A549 (cell line): ENCODE measurements around the gene RSAD1. TPM values are rescaled to one million over a fixed set of nuclear protein-coding genes. Genes with fewer than 3 reads are reported as not detected.

Experiments
- CEBPB ChIP-seq, 2 experiments: fragments of >200 bp in 1 of 2; sonication (Bioruptor Twin) in 1 of 2; formaldehyde crosslinking in 1 of 2; IDR thresholded peaks; 2 replicates each; pipeline ENCODE4 v1.6.1; 2012 to 2016
- EHF ChIP-seq: fragments of 250-450 bp; sonication (Bioruptor Pico); IDR thresholded peaks from 2 replicates; pipeline ENCODE4 v1.5.0; 2020; ENCODE audit warnings: mild to moderate bottlenecking
- ESRRA ChIP-seq: fragments of 150-350 bp; IDR thresholded peaks from 2 replicates; pipeline ENCODE4 v1.6.1; 2014; ENCODE audit warnings: mild to moderate bottlenecking, low read length, borderline replicate concordance
- FOSB ChIP-seq: fragments of 250-450 bp; sonication (Bioruptor Pico); IDR thresholded peaks from 2 replicates; pipeline ENCODE4 v1.5.0; 2020; ENCODE audit warnings: mild to moderate bottlenecking, moderate library complexity
- FOSL2 ChIP-seq, 2 experiments: fragments of 450-650 bp in 1 of 2; fragments of >200 bp in 1 of 2; sonication (Bioruptor Twin) in 1 of 2; formaldehyde crosslinking; IDR thresholded peaks; 2 replicates each; pipeline versions ENCODE4 v1.5.0 to v1.6.1; 2016 to 2020; ENCODE audit warnings: mild to moderate bottlenecking in 1 of 2, moderate library complexity in 1 of 2
- GATA3 ChIP-seq: IDR thresholded peaks from 2 replicates; pipeline ENCODE4 v1.6.1; 2012; ENCODE audit warnings: borderline replicate concordance
- HOXA7 ChIP-seq: fragments of 250-450 bp; sonication (Bioruptor Pico); IDR thresholded peaks from 2 replicates; pipeline ENCODE4 v1.5.0; 2020; ENCODE audit warnings: mild to moderate bottlenecking, moderate library complexity
- HOXB13 ChIP-seq: fragments of 250-450 bp; sonication (Bioruptor Pico); IDR thresholded peaks from 2 replicates; pipeline ENCODE4 v1.5.0; 2020; ENCODE audit warnings: low read depth, mild to moderate bottlenecking, moderate library complexity
- JUNB ChIP-seq: fragments of >200 bp; sonication (Bioruptor Twin); formaldehyde crosslinking; IDR thresholded peaks from 2 replicates; pipeline ENCODE4 v1.6.1; 2016
- KDM1A ChIP-seq: fragments of 200-600 bp; sonication (generic); IDR thresholded peaks from 2 replicates; pipeline ENCODE4 v1.6.1; 2016; ENCODE audit warnings: low read depth, mild to moderate bottlenecking
- MAZ ChIP-seq: fragments of 150-350 bp; IDR thresholded peaks from 2 replicates; pipeline ENCODE4 v1.6.1; 2014; ENCODE audit warnings: antibody characterized with exemption, low read depth, low read length, borderline replicate concordance
- NPAS2 ChIP-seq: fragments of 250-450 bp; sonication (Bioruptor Pico); IDR thresholded peaks from 2 replicates; pipeline ENCODE4 v1.8.0; 2022; ENCODE audit warnings: mild to moderate bottlenecking, moderate library complexity, borderline replicate concordance
- NR3C1 ChIP-seq: fragments of >200 bp; sonication (Bioruptor Twin); formaldehyde crosslinking; IDR thresholded peaks from 3 replicates; pipeline ENCODE4 v1.6.1; 2017
- POLR2AphosphoS2 ChIP-seq: conservative IDR thresholded peaks from 2 replicates; pipeline ENCODE4 v1.6.1; 2012; ENCODE audit warnings: low read length, improper control_type of control experiment, inconsistent platforms
- RAD21 ChIP-seq, 2 experiments: fragments of >200 bp in 1 of 2; sonication (Bioruptor Twin) in 1 of 2; formaldehyde crosslinking in 1 of 2; IDR thresholded peaks in 1 of 2; conservative IDR thresholded peaks in 1 of 2; 2 replicates in 1 of 2; 3 replicates in 1 of 2; pipeline ENCODE4 v1.6.1; 2012 to 2018; ENCODE audit warnings: inconsistent platforms in 1 of 2
- RFX5 ChIP-seq: fragments of 450-650 bp; IDR thresholded peaks from 2 replicates; pipeline ENCODE4 v1.7.1; 2014; ENCODE audit warnings: antibody characterized with exemption, mild to moderate bottlenecking, moderate library complexity
- ZFP36 ChIP-seq: fragments of 450-650 bp; IDR thresholded peaks from 2 replicates; pipeline ENCODE4 v1.6.1; 2014; ENCODE audit warnings: borderline replicate concordance; ENCODE audit not compliant: partially characterized antibody
- ZSCAN20 ChIP-seq: fragments of 250-450 bp; sonication (Bioruptor Pico); IDR thresholded peaks from 2 replicates; pipeline ENCODE4 v1.8.0; 2022; ENCODE audit warnings: mild to moderate bottlenecking, moderate library complexity
- polyA plus RNA-seq, 4 experiments: library from polyadenylated mRNA; depleted of rRNA in 3 of 4; stranded (reverse); fragments of >200 nt; fragmentation: RNase III in 1 of 4; extraction: RNeasy Plus Mini Kit Qiagen cat#74134 plus additional on column Dnase treatment in 1 of 4; gene quantifications; 2 replicates in 3 of 4; 3 replicates in 1 of 4; pipeline ENCODE4 v1.2.3, GENCODE V29; 2011 to 2017
- TF ChIP-seq, protein P1 (sequence below): IDR thresholded peaks from 2 replicates; pipeline ENCODE4 v1.6.1; 2012; ENCODE audit warnings: low read depth, borderline replicate concordance
- TF ChIP-seq, protein P2 (sequence below): IDR thresholded peaks from 2 replicates; pipeline ENCODE4 v1.6.1; 2012
- TF ChIP-seq, protein P3 (sequence below): fragments of >200 bp; sonication (Bioruptor Twin); formaldehyde crosslinking; IDR thresholded peaks from 3 replicates; pipeline ENCODE4 v1.5.1; 2016
- TF ChIP-seq, protein P4 (sequence below): fragments of 200-600 bp; sonication (generic); IDR thresholded peaks from 2 replicates; pipeline ENCODE4 v1.6.1; 2016; ENCODE audit warnings: antibody characterized with exemption, mild to moderate bottlenecking, moderate library complexity
- TF ChIP-seq, protein P5 (sequence below): fragments of >200 bp; sonication (Bioruptor Twin); formaldehyde crosslinking; IDR thresholded peaks from 2 replicates; pipeline ENCODE4 v1.6.1; 2016

The RSAD1 gene
- polyA plus RNA-seq, 2 of the 4 experiments (the other 2 are of a cell fraction) = 38.2 to 42.0 TPM

DNA sequence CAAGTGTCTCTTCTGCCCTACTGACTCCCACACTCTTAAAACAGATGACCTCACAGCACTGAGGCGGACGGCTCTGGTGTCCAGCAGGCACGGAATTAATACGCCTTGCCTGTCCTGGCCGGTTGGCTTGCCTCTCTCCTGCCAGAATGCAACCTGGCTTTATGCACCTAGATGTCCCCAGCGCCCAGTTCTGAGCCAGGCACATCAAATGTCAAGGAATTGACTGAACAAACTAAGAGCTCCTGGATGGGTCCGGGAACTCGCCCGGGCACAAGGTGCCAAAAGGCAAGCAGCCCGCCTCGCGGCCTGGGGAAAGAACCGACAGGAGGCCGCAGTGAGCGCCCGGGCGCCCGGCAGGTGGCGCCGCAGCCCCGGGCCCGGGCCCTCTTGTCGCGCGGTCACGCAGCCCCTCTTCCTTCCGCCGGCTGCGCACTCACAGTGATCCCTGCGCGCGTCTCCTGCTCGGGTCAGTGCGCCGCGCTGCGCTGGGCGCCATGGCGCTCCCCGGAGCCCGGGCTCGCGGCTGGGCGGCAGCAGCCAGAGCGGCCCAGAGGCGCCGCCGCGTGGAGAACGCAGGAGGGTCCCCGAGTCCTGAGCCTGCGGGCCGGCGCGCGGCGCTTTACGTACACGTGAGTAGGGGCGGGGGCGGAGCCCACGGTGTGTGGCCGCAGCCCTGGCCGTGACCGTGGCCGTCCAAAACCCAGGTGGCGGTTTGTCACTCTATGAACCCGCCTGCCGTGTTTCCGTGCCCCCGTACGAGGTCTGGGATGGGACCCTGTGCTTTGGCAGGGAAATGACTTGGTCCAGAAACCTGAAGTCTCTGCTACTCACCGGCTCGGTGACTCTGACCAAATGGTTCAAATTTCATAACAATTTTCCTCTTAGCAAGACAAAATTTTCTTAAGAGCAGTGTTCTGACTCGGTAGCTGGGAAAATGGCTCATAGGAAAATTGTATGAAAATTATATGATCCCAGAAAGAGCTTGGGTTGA, at the start of gene RSAD1 (continued):
- peak; percentile 41 to 78 for TF ChIP-seq RAD21 (conservative IDR thresholded peaks at IDR 0.05 in 1 of 2, IDR thresholded peaks at IDR 0.05 in 1 of 2)
- no peak for TF ChIP-seq EHF (CRISPR knock-in tag)
- TF ChIP-seq KDM1A = no peak
- no peak for TF ChIP-seq JUNB
- no peak for TF ChIP-seq FOSL2 (IDR thresholded peaks at IDR 0.05)
- TF ChIP-seq FOSL2 (CRISPR knock-in tag; IDR thresholded peaks at IDR 0.05) = peak; percentile 23
- TF ChIP-seq RFX5 = peak; percentile 20; the same call in 1 of the 2 replicates
- TF ChIP-seq, protein P1, sequence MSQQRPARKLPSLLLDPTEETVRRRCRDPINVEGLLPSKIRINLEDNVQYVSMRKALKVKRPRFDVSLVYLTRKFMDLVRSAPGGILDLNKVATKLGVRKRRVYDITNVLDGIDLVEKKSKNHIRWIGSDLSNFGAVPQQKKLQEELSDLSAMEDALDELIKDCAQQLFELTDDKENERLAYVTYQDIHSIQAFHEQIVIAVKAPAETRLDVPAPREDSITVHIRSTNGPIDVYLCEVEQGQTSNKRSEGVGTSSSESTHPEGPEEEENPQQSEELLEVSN = peak; percentile 71; the same call in 1 of the 2 replicates
- TF ChIP-seq FOSB (CRISPR knock-in tag) = no peak
- TF ChIP-seq, protein P2, sequence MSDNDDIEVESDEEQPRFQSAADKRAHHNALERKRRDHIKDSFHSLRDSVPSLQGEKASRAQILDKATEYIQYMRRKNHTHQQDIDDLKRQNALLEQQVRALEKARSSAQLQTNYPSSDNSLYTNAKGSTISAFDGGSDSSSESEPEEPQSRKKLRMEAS = peak; percentile 93
- no peak for TF ChIP-seq HOXA7 (CRISPR knock-in tag)
- TF ChIP-seq ZSCAN20 (CRISPR knock-in tag) = no peak
- TF ChIP-seq, protein P3, sequence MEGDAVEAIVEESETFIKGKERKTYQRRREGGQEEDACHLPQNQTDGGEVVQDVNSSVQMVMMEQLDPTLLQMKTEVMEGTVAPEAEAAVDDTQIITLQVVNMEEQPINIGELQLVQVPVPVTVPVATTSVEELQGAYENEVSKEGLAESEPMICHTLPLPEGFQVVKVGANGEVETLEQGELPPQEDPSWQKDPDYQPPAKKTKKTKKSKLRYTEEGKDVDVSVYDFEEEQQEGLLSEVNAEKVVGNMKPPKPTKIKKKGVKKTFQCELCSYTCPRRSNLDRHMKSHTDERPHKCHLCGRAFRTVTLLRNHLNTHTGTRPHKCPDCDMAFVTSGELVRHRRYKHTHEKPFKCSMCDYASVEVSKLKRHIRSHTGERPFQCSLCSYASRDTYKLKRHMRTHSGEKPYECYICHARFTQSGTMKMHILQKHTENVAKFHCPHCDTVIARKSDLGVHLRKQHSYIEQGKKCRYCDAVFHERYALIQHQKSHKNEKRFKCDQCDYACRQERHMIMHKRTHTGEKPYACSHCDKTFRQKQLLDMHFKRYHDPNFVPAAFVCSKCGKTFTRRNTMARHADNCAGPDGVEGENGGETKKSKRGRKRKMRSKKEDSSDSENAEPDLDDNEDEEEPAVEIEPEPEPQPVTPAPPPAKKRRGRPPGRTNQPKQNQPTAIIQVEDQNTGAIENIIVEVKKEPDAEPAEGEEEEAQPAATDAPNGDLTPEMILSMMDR = peak; percentile 100
- TF ChIP-seq ESRRA = no peak
- no peak for TF ChIP-seq MAZ
- TF ChIP-seq, protein P4, sequence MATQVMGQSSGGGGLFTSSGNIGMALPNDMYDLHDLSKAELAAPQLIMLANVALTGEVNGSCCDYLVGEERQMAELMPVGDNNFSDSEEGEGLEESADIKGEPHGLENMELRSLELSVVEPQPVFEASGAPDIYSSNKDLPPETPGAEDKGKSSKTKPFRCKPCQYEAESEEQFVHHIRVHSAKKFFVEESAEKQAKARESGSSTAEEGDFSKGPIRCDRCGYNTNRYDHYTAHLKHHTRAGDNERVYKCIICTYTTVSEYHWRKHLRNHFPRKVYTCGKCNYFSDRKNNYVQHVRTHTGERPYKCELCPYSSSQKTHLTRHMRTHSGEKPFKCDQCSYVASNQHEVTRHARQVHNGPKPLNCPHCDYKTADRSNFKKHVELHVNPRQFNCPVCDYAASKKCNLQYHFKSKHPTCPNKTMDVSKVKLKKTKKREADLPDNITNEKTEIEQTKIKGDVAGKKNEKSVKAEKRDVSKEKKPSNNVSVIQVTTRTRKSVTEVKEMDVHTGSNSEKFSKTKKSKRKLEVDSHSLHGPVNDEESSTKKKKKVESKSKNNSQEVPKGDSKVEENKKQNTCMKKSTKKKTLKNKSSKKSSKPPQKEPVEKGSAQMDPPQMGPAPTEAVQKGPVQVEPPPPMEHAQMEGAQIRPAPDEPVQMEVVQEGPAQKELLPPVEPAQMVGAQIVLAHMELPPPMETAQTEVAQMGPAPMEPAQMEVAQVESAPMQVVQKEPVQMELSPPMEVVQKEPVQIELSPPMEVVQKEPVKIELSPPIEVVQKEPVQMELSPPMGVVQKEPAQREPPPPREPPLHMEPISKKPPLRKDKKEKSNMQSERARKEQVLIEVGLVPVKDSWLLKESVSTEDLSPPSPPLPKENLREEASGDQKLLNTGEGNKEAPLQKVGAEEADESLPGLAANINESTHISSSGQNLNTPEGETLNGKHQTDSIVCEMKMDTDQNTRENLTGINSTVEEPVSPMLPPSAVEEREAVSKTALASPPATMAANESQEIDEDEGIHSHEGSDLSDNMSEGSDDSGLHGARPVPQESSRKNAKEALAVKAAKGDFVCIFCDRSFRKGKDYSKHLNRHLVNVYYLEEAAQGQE = peak; percentile 47; the same call in 1 of the 2 replicates
- no peak for TF ChIP-seq CEBPB (IDR thresholded peaks at IDR 0.05)
- TF ChIP-seq POLR2AphosphoS2 = no peak
- TF ChIP-seq, protein P5, sequence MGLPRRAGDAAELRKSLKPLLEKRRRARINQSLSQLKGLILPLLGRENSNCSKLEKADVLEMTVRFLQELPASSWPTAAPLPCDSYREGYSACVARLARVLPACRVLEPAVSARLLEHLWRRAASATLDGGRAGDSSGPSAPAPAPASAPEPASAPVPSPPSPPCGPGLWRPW = no peak
- peak; percentile 58; the same call in 1 of the 2 replicates for TF ChIP-seq GATA3
- TF ChIP-seq ZFP36 = no peak
- TF ChIP-seq HOXB13 = no peak
- TF ChIP-seq NR3C1 = no peak
- TF ChIP-seq NPAS2 (CRISPR knock-in tag) = peak; percentile 94
